HG03460 (cell line): ENCODE measurements around the gene FKBP5.
"Not testable (repeated sequence)": the region's sequence is repeated elsewhere in the genome, so short reads cannot be mapped to it uniquely, and the experiment has no call there.

Source experiments
- ATAC-seq: cut with Tn5 transposase; IDR thresholded peaks from one replicate; pipeline ENCODE4 v1.9.1; 2021; ENCODE audit not compliant: unreplicated experiment

The FKBP5 gene

DNA sequence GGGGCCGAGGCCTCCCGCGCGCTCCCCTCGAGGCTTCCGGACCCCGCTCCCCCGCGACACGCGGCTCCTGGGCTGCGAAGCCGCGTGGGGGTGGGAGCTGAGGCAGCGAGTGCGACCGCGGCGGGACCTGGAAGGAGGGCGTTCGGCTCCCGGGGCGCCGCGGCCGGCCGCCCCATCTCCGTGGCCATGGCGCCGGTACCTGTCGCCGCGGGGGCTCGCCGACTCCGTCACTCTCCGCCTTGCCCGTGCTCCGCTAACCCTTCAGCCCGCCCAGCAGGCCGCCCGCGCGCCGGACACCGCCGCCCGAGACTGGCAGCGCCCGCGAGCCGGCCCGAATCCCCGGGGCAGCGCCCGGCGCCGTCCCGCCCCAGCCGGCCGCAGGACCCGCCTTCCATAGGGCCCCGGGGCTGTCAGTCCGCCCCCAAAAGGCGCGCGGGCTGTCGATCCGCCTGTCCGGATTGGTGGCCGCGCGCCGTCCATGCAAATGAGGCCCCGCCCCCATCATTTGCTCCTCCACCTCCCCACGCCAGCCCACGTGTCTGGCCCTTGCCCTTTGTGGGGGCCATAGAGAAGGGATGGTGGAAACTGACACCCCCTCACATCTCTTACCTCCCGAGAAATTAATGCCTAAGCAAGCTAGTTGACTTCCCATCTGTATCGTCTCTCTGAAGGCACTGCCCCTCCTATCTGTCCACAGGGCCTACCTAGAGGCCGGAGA is at the start of gene FKBP5:
TSS of gene FKBP5 (minus strand) at position 311 of the 718 bp plus-strand sequence. CDS start 46,091 bp downstream, outside the sequence.
- ATAC-seq, result peak; percentile 88

DNA sequence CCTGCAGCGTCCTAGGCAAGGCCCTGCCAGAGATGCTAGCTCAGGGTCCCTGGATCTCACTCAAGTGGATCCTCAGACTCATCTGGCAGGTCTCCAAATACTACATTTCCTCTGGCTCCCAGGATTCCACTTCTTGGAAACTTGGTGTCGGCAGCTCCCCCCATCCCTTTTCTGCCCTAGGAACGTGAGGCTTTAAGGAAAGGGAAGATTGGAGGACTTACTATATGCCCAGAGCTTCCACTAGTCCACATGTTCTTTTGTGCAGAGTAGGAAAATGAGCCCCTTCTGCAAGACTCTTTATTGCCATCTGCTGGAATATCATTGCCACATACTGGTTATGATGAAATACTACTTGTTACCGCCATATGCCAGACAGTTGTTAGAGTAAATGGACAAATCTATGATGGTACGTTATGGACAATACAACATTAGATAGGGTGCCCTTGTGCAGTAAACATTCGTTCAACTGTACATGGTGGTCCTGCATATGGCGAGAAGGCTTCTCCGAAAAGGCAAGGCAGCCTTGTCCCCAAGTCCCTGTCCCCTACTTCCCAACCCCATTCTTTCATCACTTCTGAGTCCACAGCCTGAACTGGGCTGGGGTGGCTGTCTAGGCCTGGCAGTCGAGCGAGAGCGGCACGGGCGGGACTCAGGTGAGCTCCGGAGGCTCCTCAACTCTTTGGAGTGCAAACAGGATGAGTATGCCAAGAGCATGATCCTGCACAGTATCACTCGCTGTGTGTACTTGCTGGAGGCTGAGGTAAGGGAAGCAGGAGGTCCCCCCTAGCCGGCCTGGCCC is 48.9 kb upstream of the FKBP5 start:
- ATAC-seq, result no peak

DNA sequence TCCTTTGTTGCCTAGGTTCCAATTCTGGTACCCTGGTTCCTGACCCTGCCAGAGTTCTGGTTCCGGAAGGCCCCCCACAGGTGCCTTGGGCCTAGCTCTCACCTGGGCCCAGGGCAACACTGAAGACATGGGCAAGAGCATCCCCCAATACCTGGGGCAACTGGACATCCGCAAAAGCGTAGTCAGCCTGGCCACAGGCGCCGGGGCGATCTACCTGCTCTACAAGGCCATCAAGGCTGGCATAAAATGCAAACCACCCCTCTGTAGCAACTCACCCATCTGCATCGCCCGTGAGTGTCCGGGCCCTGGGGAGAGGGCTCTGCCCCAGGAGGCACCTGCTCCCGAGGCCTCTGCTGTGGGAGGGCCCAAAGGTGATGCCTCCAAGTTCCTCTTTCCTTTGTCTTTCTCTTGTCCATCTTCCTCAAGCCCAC is 48.3 kb upstream of the FKBP5 start, which contains the start of gene ARMC12:
TSS of gene ARMC12 (plus strand) at position 51 of the 431 bp plus-strand sequence. CDS start at position 128, 77 bp downstream.
- no peak for ATAC-seq

DNA sequence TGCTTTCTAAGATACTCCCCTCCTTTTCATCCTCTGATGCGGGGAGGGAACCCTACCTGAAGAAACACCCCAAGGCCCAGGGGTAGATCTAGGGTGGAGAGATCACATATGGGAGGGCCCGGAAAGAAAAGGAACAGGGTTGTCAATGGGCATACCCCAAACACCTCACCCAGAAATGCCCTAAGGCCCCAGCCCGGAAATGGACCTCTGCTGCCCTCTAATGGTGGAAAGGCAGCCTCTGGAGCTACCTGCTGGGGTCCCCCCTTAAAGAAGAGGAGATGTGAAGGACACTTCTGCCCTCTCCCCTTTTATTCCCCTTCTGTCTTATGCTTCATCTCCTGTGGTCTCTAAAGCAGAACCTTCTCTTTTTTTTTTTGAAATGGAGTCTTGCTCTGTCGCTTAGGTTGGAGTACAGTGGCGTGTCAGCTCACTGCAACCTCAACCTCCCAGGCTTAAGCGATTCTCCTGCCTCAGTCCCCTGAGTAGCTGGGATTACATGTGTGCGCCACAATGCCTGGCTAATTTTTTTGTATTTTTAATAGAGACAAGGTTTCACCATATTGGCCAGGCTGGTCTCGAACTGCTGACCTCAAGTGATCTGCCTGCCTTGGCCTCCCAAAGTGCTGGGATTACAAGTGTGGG is 47.7 kb upstream of the FKBP5 start:
- ATAC-seq, result no peak

DNA sequence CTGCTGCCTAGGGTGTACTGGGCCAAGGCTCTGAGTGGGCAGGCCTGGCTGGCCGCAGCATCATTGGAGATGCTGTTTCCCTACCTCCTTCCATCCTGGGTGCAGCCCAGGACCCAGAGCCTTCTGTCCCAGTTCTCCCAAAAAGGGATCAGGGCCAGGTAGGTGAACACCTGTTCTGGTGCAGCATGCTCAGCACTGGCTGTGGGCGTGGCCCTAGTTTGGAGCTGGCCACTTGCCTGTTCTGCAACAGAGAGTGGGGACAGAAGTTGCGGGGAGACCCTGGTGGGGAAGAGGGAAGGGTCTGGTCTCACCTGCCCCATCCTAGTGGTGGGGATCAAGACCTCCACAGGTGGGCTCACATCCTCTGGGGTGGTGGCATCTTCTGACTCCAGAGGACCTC is 46.7 kb upstream of the FKBP5 start:
- no peak for ATAC-seq

DNA sequence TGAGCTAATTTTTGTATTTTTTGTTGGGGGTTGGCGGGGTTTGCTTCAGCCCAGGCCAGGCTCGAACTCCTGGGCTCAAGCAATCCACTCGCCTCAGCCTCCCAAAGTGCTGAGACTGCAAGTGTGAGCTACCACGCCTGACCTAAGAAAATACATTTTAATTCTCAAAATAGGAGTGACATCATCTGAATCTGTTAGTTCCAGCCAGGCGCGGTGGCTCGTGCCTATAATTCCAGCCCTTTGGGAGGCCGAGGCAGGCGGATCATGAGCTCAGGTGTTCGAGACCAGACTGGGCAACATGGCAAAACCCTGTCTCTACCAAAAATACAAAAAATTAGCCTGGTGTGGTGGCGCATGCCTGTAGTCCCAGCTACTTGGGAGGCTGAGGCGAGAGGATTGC is 45.6 kb upstream of the FKBP5 start:
- not testable (repeated sequence) for ATAC-seq

DNA sequence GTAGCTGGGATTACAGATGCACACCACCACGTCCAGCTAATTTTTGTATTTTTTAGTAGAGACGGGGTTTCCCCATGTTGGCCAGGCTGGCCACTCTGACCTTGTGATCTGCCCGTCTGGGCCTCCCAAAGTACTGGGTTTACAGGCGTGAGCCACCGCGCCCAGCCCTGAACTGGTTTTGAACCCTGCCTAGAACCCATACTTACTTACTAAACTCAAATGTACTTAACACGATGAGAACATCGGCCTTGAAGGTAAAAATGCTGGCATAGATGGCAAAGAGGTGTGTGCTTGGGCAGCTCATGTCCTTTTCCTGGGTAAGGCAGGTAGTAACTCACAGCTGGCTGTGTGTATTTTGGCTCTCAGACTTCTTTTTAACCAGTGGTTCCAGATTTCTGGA is 44.9 kb upstream of the FKBP5 start:
- ATAC-seq, result no peak

DNA sequence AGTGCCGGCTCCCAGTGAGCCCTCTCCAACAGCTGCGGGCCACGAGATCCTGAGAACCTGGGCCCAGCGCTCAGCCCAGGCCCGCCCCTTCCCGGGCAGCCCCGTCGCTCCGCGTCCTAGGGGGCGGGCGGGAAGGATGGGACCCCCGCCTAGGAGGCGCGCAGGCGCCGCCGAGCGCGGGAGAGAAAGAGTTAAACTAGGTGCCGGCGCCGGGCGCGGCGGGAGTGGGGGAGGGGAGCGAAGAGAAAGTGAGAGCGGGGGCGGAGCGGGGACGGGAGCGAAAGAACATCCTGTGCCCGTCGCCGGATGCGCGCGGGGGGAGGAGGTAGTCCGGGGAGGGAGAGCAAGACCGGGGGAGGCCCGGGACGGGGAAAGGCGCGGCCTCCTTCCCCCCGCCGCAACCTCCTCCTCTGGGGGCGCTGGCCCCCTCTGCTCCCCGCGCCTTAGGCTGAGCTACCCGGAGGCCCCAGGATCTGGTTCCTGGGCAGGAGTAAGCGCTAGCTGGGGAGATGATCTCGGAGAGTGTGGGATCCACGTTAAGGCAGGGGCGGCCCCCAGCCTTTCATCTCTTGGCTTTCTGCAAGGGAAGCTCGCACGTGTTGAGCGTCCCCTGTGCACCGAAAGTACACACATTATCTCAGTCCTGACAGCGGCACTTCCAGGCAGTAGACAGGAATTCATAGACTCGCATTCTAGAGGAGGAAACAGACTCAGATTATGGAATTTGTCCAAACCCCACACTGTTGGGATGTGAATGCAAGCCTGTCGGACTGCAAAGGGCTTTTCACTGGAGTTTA is 43.2 kb upstream of the FKBP5 start:
- ATAC-seq, result peak; percentile 42

DNA sequence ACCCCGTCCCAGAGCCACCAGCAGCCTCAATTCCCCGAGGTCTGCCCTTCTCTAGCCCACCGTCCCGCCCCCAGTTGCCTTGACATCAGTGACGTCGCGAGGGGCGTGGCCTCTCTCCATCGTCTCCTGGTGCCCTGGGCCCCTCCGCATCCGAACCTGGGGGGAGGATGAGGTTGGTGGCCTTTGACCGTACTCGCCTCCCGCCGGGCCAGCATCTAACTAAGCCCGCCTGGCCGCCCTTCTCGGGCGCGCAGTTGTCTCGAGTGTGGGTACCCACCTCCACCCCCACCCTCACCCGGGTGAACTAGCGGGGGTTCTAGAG is 42.7 kb upstream of the FKBP5 start:
- peak; percentile 50 for ATAC-seq

DNA sequence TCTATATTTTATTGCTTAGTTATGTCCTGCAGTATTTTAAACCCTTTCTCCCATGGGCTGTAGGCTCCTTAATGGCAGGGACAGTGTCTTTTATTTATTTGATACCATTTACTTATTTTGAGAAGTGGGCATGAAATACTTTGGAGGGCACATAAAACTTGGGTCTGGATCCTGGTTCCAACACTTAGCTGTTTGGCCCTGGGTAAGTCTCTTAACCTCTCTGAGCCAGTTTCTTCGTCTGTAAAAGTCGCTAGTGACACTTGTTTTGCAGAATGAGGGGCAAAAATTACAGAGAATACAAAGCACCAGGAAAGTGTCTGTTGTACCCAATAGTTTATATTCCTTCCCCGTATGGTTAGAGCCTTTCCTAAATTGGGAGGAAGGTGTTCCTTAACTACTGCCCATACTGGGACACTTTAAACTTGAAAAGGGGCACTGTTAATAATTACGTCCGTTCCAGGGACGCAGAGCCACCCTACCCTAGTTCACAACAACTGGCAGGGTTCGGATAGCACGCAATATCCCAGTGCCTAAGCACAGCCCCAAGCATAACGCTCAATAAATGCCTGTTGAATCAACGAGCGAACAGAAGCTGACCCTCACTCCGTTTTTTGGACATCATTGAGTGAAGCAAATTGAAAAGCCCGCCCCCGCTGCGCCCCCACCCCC is 42.2 kb upstream of the FKBP5 start:
- ATAC-seq, result no peak

DNA sequence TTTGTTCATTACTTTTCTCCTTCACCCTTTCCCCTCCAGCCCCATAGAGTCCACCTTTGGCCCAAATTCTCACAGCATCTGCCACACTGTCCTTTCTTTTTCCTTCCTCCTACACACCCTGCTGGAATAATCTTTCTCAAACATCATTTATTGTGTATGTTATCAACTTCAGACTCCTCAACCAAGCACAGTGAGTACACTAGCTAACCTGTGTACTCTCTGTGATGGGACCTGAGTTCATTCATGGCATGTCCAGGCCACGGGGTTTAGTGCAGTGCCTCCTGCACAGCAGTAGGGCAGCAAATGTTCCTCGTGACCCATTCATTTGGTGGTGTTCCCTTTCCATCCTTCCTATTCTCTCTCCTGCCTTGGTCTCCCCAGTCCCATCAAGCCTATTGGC is 41.0 kb upstream of the FKBP5 start:
- no peak for ATAC-seq

DNA sequence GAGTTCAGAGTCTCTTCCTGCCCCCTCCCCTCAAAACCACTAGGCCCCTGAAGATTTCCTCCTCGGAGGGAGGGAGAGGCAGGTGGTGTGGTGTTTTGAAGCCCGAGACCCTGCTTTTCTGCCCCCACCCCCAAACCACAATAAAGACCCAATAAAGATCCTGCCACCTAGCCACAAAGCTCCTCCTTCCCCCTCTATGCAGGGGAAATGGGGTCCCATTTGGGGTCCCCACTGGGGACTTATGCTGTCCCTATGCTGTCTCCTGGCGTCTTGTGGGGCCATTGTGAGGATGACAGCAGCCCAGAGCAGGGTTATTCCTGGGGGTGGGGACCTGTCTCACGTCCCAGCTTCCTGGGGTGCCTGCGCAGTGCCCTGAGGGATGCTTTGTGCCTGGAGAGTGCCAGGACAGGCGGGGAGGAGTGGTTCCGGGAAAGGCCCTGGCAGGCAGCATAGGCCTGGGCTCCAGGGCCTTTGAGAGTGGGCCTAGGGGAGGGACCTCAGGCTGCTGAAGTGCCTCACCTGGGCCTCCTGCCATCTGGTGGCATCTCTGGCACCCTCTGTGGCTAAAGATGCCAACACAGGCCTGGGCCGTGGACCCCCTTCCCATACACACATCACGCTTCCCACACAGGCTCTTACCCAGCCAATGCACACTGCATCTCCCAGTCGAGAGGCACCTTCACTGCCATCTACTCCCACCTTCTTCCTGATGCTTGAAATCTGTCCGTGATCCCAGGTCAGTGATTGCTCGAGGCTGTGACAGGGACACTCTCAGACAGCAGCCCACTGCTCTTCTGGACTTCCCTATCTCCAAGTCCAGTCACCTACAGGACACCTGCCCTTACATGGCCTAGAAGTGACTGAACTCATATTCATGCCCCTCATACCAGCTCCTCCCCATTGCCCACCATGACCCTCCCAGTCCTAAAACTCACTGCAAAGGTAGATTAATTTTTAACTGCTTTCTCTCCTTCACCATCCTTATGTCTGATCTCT is 40.3 kb upstream of the FKBP5 start:
- ATAC-seq, result no peak

DNA sequence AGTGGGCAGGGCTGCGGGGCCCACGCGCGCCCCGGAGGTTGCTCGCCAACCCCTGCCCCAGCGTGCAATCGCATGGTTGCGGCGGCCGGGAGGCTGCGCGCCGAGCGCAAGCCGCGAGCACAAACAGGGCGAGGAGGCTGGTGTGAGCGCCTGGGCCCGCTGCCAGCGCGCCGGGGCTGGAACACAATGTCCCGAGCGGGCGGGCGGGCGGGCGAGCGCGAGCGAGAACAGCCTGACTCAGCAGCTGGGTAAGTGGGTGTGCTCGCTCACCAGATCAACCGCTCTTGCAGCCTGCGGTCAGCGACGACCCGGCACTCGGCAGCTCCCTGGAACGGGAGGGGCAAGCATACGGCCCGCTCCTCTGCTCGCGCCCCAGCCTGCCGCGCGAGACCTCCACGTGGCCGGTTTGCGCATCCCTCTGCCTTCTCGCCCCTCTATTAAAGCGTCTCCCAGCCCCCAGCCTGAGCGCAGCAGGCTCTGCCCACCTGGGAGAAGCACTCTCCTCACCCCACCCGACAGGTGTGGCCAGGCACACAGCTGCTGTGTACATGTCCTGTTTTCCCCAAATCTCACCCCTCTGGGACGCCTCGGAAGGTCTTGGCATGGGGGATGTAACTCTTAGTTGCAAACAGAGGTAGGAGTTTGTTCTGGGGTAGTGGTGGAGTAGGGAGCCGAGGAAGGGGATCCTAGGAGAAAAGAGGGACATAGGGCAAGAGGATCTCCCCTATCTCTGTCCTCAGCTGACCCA is 39.4 kb upstream of the FKBP5 start:
- peak; percentile 33 for ATAC-seq

DNA sequence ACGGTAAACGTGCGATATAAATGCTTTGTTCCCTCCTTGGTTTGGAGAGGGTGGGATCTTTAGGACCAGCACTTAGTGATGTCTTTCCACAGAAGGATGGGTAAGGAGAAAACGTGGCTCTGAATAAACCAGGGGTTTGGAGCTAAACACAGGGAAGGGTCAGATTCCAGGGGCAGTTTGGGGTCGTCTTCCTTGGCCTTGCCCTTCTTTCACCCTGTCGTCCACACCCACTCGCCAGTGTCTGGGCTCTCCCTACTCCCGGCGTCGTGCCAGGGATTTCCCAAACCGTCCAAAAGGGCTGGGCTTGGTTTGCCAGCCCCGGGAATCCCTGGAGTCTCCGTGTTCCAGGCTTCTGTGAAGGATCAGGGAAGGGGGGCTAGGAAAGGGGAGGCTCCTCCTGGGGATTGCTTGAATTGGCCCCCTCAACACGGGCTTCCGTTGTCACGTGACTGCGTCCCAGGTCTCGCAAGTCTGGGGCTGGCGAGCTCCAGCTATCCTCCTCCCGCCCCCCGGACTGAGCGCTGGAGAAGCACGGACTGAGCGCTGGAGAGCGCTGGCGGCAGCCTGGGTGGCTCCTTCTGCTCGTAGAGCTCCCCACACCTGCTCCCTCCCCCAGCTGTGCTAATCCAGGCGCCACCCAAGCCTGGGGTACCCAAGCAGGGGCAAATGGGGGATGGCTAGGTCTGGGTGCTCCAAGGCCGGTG is 38.7 kb upstream of the FKBP5 start:
- ATAC-seq, result peak; percentile 6

DNA sequence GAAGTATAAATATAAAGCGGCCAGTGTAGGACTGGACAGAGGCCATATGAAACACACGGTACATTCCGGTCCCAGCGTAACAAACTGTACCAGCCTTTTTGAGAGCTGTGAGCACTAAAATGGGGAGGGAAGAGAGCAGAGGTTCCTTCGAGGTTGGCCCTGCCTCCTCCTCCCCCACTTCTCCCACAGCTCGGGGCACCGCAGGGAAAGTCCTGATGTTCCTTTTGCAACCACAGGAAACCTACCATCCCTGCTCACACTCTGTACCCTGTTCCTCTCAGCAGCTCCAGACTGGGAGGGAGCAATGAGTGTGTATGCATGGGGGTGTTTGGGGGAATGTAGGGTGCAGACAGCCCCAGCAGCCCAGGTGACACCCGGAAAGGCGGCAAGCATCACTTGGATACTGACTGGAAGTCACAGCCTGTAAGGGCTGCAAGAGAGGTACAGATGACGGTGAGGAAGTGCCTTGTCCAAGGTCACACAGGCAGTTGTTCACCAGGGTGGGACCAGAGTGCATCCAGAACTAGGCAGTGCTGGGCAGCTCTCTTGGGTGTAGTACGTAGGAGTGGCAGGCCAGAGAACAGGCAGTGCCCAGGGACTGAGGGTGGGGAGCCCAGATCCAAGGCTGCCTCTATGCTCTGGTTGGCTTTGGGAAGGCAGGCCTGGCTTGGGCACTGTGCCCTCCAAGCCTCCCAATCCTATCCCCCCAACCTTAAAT is 37.2 kb upstream of the FKBP5 start:
- no peak for ATAC-seq

DNA sequence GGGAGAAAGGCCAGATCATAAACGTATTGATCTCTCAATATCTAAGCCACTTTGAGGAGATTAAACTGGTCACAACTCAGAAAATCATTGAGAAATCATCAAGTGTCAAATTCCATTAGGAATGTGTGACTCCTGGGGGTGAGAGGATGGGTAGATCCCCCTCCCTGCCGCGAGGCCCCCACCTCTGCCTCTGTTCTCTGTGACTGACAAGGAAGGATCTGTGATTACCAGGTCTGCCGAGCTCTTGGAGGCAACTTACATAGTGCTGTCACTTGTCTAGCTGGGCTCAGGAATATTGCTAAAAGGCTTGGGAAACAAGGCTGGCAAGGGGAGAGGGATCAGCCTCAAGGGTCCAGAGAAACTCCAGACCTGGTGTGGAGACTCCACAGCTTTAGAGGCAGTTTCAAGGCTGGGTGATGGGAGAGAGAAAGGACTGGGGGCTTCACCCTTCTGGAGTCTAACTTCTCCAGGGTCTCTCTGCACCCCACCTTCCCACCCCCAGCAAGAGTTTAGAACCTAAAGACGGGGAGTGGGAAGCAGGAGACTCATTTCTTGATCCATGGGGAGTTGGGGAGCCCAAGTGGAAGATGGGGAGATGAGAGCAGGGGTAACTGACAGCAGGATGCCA is 36.5 kb upstream of the FKBP5 start:
- no peak for ATAC-seq

DNA sequence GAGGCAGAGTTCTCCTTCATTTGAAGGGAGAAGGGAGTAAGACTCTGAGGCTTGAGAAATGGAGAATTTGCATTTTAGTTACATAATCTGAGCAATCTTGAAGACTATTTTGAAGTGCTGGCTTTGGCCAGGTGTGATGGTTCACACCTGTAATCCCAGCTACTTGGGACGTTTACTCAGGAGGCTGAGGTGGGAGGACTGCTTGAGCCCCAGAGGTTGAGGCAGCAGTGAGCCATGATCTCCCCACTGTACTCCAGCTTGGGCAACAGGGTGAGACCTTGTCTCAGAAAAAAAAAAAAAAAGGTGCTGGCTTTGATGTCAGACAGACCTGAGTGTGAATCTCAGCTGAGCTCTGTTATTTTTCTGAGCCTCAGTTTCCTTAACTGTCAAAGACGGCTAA is 35.8 kb upstream of the FKBP5 start:
- ATAC-seq, result no peak
